ENCODE measurements around the gene KRT24.

- TF ChIP-seq CTCF (IDR thresholded peaks at IDR 0.05 in 4 of 5, conservative IDR thresholded peaks at IDR 0.05 in 1 of 5) (no peak), POLR2A (IDR thresholded peaks at IDR 0.05) (no peak)
Measured at GRCh38 chr17:40750391-40750790, 46.8 kb upstream of the KRT24 start.
